ENCODE results near the gene PELO. TPM values are rescaled to one million over a fixed set of nuclear protein-coding genes. Genes with fewer than 3 reads are reported as not detected.

PELO gene
- total and polyA plus RNA-seq, 4 donors: 5.0 to 51.1 (median 35.6) TPM

GRCh38 chr5:52811067-52811749, 23.5 kb downstream of the PELO start:
- no peak overlapping the region for H3K27ac ChIP-seq (ENCODE audit: low read depth in 1 of 2, low read length in 1 of 2)
- no peaks in the 10 kb centered on the region for H3K9me3 ChIP-seq (ENCODE audit: control insufficient read depth in 4 of 4, insufficient read depth in 3 of 4, low read length in 3 of 4)
- H3K9ac ChIP-seq (ENCODE audit: insufficient read depth in 1 of 2, low read length in 2 of 2): no peak overlapping the region
- peaks cover 3 to 10% (median 7%) of the 10 kb centered on the region in 5 donors for H3K4me1 ChIP-seq (ENCODE audit: control insufficient read depth in 5 of 5, insufficient read depth in 5 of 5, low read length in 5 of 5)
- H3K36me3 ChIP-seq (ENCODE audit: control insufficient read depth in 4 of 4, insufficient read depth in 4 of 4, low read length in 4 of 4): peaks cover 0 to 2% (median 0%) of the 10 kb centered on the region in 4 donors
- DNase-seq: no peak
- no peak for TF ChIP-seq CTCF (IDR thresholded peaks at IDR 0.05; ENCODE audit: control extremely low read depth, extremely low read depth)
- no peaks in the 10 kb centered on the region for H3K27me3 ChIP-seq (ENCODE audit: control insufficient read depth in 3 of 3, insufficient read depth in 3 of 3, low read length in 2 of 3)
- peak; percentile 74 for ATAC-seq (ENCODE audit: insufficient read depth, low FRiP score)
- WGBS, 2 donors: 56 to 69% methylated on average over 3 of the region's 3 CpGs
- no peak overlapping the region for H3K4me3 ChIP-seq

- WGBS, 2 donors: 59 to 67% methylated on average over 4 of the region's 4 CpGs
- H3K36me3 ChIP-seq (ENCODE audit: control insufficient read depth in 4 of 4, insufficient read depth in 4 of 4, low read length in 4 of 4): no peaks in the 10 kb centered on the region
- TF ChIP-seq CTCF (IDR thresholded peaks at IDR 0.05; ENCODE audit: control extremely low read depth, extremely low read depth): no peak
- H3K9ac ChIP-seq (ENCODE audit: insufficient read depth in 1 of 2, low read length in 2 of 2): no peak overlapping the region
- peaks cover 0 to 10% (median 3%) of the 10 kb centered on the region in 5 donors for H3K4me1 ChIP-seq (ENCODE audit: control insufficient read depth in 5 of 5, insufficient read depth in 5 of 5, low read length in 5 of 5)
- peak overlapping the region in 1 of 2 donors; percentile 49 for H3K27ac ChIP-seq (ENCODE audit: low read depth in 1 of 2, low read length in 1 of 2)
- no peaks in the 10 kb centered on the region for H3K27me3 ChIP-seq (ENCODE audit: control insufficient read depth in 3 of 3, insufficient read depth in 3 of 3, low read length in 2 of 3)
- no peak overlapping the region for H3K4me3 ChIP-seq
- no peaks in the 10 kb centered on the region for H3K9me3 ChIP-seq (ENCODE audit: control insufficient read depth in 4 of 4, insufficient read depth in 3 of 4, low read length in 3 of 4)
- DNase-seq (no peak), ATAC-seq (ENCODE audit: insufficient read depth, low FRiP score) (no peak)
Observed at GRCh38 chr5:52814352-52815148, 26.8 kb downstream of the PELO start.

- no peaks in the 10 kb centered on the region for H3K9me3 ChIP-seq (ENCODE audit: control insufficient read depth in 4 of 4, insufficient read depth in 3 of 4, low read length in 3 of 4)
- no peaks in the 10 kb centered on the region for H3K27me3 ChIP-seq (ENCODE audit: control insufficient read depth in 3 of 3, insufficient read depth in 3 of 3, low read length in 2 of 3)
- no peak for TF ChIP-seq CTCF (IDR thresholded peaks at IDR 0.05; ENCODE audit: control extremely low read depth, extremely low read depth)
- WGBS, 2 donors: 72 to 90% methylated on average over 1 of the region's 1 CpG
- no peaks in the 10 kb centered on the region for H3K36me3 ChIP-seq (ENCODE audit: control insufficient read depth in 4 of 4, insufficient read depth in 4 of 4, low read length in 4 of 4)
- no peak overlapping the region for H3K4me3 ChIP-seq
- H3K4me1 ChIP-seq (ENCODE audit: control insufficient read depth in 5 of 5, insufficient read depth in 5 of 5, low read length in 5 of 5): peaks cover 0 to 18% (median 8%) of the 10 kb centered on the region in 5 donors
- ATAC-seq (ENCODE audit: insufficient read depth, low FRiP score) (no peak), DNase-seq (no peak)
- H3K27ac ChIP-seq (ENCODE audit: low read depth in 1 of 2, low read length in 1 of 2): no peak overlapping the region
- no peak overlapping the region for H3K9ac ChIP-seq (ENCODE audit: insufficient read depth in 1 of 2, low read length in 2 of 2)
Observed at GRCh38 chr5:52817818-52818217, 30.1 kb downstream of the PELO start.
